WI38 (cell line): ENCODE measurements around the gene DLAT.

Source experiments
- H3K4me3 ChIP-seq: 2 replicates; pipeline ENCODE4 v1.5.1; 2011; ENCODE audit warnings: low read depth, mild to moderate bottlenecking, control low read depth, low read length
- CTCF ChIP-seq: IDR thresholded peaks from 2 replicates; pipeline ENCODE4 v1.5.1; 2012; ENCODE audit warnings: low read depth, mild to moderate bottlenecking, control low read depth, low read length

The DLAT gene

GRCh38 chr11:111981270-111981669, 43.9 kb upstream of the DLAT start:
- no peak for TF ChIP-seq CTCF
- no peak overlapping the region for H3K4me3 ChIP-seq

GRCh38 chr11:111982019-111982464, 43.2 kb upstream of the DLAT start:
- TF ChIP-seq CTCF: peak; percentile 48
- H3K4me3 ChIP-seq: no peak overlapping the region

GRCh38 chr11:111982541-111983186, 42.5 kb upstream of the DLAT start:
- no peak overlapping the region for H3K4me3 ChIP-seq

GRCh38 chr11:111983187-111983986, 41.8 kb upstream of the DLAT start:
- no peak overlapping the region for H3K4me3 ChIP-seq
- peak; percentile 6; the same call in 1 of the 2 replicates for TF ChIP-seq CTCF

More at GRCh38 chr11:111982541-111983186, 42.5 kb upstream of the DLAT start:
- TF ChIP-seq CTCF: no peak; the same call in 1 of the 2 replicates

GRCh38 chr11:111986589-111986988, 38.6 kb upstream of the DLAT start:
- no peak for TF ChIP-seq CTCF
- H3K4me3 ChIP-seq: no peak overlapping the region

GRCh38 chr11:111990381-111990780, 34.8 kb upstream of the DLAT start:
- TF ChIP-seq CTCF: no peak
- no peak overlapping the region for H3K4me3 ChIP-seq
